Measurements from ENCODE around the gene ACYP2.
A peak's percentile ranks its signal among the peaks of the same experiment; 100 is the strongest.

The ACYP2 gene

DNA sequence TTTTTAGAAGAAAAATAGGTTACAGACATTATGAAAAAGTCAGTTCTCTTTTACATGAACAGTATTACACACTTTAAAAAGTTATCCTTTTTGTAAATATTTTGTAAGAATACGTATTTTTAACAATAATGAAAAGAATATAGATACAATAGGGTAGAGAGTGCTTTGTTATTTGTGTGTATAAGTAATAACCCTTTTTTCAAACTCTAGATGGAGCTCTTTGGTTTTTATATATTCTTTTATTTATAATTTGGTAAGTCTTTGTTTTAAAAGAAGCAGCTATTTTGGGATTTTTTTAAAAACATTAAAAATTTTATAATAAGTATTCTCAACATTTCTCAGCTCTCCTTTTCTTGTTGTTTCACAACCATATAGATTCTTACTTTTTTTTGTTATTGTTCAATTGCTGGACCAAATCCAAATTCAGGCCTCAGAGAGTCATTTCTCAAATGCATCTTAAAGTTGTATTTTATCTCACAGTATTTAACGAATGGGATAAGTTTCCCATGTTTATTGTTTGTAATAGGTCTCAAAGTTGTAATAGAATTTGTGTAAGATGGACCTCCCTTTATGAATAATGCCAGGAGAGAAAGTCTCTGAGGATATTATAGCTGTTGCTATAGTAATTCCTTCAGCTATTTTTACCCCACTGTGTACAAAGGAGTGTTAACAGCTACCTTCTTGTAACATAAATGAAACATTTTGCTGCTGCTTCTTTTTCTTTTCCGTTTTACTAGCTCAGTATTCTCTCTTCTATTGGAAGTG, 46.4 kb downstream of the ACYP2 start:
- no peak for DNase-seq

DNA sequence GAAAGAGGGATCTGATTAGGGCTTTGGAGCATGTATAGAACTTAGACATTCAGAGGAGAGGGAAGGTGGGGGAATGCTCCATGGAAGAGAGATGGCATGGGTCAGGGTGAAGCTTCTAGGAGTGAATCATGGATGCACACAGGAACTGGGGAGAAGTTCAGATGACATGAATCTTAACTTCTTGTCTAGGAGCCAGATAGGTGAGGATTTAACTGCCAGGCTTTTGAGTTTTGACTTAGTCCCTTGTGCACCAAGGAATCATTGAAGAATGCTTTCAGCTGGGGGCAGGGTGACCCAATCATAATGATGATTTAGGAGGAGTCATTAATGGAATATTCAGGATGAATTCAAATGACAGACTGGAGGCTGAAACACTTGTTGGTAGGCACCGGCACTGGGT, 48.7 kb downstream of the ACYP2 start:
- no peak for DNase-seq

DNA sequence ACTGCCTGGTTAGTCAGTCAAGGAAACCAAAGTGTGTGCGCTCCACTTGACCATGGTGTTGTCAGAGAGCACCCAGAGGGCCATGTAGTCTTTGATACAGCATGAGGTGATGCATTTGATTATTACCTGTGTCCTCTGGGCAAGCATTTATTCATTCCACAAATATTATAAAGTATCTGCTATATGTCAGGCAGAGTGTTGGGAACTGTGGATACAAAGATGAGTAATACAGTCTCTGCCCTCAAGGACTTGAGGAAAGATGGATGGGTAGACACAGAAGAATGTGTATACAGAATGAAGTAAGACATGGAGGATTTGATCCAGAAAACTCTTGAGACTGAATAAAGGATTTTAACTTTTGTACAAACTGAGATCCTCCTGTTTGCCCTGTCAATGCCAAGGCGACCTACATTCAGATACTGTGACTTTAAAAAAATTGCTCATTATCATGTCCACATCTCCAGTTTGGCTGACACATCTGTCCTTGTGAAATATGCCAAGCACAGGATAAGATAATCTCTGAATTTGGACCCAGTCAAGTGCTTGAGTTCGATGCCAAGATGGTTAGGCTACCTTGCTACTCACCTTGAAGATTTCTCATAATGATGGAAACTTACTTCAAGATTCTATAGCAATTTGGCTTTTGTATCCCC, 50.8 kb downstream of the ACYP2 start:
- no peak for DNase-seq

DNA sequence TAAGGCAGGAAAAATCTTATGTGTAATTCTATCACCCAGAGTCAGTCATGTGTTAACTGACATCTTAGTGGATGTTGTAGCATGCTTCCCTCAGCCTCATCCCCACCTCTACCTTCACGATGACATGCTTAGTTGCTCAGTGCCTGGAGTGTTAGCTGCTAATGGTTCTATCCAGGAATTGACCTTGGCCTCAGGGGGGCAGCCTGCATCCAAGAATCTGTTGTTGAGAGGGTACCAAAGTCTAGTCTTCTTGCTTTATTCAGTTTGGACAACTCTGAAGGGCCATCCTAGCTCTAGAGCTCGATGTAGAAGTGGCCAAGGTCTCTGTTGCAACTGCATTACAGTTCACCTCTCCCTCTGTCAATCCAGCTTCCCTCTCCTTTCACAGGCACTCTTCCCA, 61.2 kb downstream of the ACYP2 start:
- DNase-seq, result no peak

DNA sequence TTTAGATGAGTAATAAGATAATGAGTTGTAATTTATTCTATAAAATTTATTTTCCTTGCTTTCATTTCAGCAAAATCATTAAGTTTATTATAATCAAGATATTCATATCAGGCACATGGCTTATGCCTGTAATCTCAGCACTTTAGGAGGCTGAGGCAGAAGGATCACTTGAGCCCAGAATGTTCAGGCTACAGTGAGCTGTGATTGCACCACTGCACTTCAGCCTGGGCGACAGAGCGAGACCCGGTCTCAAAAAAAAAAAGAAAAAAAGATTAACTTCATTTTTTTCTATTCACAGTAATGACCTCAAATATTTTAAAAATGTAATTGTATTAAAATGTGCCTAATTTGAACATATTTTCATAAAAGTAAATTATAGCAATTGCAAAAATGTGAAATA, 67.9 kb downstream of the ACYP2 start:
- no peak for DNase-seq

DNA sequence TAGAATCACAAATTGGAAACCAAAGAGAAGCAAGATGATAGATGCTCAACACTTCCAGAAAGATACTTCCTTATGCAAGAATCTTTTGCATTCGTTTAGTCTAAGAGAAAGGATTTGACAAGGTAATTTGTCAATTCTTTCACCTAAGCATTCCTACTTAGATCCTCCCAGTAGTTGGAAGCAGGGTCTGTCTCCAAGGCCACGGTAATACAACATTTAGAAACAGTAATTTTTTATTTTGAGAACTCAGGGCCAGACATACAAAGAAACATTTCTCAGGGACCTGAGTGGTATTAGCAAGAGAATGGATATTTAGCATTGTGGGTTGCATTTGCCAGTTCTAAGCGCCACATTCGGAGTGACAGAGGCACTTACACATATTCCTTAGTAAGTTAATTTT, 68.6 kb downstream of the ACYP2 start:
- DNase-seq, result no peak

DNA sequence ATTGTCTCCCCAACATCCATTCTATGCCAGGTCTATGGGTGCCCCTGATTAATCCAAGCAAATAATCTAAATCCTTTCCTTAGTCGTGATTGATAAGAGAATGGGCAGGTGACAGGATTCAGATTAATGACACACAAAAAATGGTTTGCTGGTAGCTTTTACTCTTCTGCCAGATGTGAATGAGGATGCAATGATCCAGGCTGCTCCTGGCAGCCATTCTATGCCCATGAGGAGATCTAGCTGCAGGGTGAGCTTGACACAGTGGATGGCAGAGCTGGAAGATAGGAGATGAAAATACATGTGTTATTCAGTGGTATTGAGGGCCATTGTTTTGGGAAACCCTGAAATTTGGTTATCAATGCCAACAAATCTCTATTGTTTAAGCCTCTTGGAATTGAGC, 69.7 kb downstream of the ACYP2 start:
- no peak for DNase-seq

DNA sequence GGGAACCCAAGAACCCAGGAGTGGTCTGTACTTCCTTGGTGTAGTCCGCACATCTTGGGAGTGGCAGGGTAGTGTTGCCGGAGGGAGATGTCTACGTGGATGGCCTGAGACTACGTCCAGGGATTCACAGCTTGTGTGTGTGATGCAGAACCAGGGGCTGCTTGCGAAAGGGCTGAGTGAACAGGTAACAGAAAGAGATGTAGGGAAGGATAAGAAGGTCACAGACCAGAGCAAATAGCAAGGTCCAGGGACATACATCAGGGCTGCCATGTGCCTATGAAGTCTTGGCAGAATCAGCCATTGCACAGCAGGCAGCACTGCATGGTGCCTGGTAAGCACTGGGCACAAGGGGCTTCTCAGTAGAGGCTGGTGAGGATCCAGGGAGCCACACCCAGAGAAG, 71.9 kb downstream of the ACYP2 start:
- DNase-seq, result no peak

DNA sequence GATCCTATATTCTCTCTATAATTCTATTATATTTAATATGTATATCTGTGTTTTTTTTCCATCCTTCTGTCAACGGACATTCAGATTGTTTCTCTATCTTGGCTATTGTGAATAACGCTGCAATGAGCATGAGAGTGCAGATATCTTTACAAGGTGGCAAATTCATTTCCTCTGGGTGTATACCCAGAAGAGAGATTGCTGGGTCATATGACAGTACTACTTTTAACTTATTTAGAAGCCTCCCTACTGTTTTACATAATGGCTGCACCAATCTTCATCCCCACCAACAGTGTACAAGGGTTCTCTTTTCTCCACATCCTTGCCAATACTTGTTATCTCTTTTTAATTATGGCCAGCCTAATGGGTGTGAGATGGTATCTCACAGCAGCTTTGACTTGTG, 74.1 kb downstream of the ACYP2 start:
- DNase-seq, result no peak

DNA sequence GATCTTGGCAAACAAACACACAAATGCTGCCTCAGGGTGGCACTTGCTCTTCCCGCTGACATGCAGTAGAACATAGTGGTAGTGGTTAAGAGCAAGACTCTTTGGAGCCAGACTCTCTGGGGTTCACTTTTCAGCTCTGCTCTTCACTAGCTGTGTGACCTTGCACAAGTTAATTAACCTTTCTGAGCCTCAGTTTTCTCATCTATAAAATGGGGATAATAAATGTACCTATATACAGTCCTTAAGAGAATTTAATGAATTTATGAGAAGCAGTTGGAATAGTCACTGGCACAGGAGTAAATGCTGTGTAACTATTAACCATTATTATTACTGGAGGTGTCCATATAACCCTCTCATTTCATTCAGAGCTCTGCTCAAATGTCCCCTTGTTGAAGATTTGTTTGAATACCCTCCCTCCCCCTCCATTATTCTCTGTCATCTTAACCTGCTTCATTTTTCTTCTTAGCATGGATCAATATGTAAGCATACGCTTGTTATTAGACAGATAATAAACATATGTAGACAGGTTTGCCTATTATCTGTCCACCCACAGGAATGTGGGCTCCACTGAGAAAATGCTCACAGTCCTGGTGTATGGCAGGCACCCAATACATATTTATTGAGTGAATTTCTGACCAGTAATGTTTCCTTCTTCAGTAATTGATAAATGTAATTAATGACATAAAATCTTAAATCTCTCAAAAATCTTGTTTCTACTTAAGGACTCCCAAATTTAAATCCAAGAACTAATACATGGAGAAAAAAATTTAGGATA, 76.1 kb downstream of the ACYP2 start:
- DNase-seq, result no peak

DNA sequence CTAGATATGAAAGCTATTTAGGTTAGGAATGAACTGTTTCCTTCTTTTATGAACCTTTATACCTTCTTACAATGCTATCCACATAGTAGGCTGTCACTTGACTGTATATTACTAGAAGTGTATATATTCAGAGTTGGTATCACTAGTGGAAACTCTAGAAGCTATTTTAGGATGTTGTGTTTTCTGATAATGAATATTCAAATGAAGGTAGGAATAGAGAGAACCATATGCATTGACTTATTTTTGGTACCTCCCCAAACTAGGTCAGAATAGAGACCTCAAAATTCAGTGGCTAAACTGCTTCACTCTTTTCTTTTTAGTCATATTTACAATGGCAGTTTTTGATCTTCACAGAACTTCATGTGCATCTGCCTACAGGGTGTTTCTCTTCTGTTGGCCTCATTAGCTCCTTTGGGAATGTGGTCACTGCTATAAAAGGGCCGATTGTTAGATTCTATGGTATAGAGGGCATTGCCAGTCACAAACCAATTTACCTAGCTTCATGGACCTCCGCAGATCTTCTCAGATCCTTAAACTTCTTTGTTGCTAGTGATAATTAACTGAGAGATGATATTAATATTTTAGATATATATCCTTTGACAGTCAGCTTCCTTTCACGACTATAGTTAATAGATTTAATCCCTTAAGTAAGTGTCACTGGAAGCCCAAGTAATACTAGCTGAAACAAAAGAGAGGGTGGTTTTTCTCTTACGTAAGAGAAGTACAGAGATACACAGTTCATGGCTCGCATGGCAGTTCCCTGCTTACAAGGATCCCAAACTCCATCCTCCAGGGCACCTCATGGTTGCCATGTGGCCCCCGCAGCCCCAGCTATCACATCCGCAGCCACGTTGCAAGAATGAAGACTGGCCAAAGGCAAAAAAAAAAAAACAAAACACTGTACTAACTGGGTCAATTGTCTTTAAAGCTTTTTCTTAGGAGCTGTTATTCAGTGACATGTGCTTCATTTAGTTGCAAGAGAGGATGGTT, 79.6 kb downstream of the ACYP2 start:
- no peak for DNase-seq

DNA sequence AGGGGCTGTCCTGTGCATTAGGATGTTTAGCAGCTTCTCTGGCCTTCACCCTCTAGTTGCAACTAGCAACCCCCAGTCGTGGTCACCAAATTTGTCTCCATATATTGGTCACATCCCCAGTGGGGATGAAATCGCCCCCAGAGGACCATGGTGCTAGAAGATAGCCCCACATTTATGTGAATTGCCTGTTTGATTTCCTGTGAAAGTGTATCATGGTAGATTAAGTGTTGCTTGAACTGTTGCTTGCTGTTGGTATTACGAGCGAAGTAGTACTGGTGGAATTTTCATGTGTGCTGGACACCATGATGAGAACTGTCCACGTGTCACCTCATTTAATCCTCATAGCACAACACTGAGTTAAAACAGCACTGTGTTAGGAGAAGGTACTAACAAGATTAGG, 81.2 kb downstream of the ACYP2 start:
- no peak for DNase-seq

DNA sequence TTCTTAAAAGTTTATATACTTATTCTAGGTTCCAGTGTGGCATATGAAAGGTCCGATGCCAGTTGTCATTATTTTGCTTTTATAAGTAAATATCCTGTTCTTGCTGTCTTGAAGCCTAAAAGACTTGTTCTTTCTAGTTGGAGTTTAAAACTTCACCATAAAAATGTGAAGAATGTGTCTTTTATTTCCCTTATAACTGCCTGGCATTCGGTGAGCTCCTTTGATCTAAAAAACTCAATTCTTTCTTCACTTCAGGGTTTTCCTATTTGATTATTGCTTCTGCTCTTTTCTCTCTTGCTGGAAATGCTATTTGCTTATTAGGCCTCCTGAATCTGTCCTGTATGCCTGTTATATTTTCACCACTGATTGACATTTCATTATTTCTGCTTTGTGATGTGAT, 89.1 kb downstream of the ACYP2 start:
- no peak for DNase-seq

DNA sequence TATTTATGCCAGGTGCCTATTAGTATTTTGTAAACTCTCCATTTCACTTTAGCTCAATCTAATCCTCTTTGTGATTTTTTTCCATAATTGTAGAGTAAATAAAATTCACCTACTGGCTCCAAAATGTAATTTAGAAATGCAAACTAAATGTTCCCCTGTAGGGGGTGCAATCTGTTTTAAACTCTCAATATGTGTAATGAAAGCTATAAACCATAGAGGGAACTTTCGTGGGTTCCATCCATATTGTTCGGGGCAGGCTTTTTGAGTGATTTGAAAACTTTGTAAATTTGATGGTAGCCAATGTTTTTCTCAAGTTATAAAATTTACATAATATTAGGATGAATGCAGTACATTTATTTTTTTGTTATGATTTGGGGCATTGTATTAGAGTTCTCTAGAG, 91.2 kb downstream of the ACYP2 start:
- DNase-seq, result peak; percentile 7

DNA sequence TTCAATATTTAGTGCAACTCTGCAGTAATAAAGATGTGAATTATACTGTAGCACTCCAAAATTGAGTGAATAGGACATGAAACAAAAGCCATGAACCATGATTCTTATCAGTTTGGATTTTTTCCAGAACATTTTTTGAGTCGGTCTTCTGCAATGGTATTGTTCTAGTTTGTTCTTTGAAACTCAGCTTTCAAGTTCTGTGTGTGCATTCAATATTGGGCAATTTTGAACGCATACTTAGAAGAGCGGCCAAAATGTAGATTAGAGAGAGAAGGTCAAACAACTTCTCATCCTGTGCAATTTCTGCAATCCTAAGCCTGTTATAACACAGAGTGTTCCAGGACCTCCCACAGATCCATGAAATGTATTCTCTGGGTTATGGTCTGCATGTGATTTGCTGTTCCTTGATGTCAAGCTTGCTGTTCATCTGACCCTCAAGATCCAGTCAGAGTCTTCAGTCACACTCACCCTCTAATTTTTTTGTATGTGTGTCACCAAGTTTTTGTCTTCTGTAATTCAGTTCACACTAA, 92.3 kb downstream of the ACYP2 start:
- no peak for DNase-seq

DNA sequence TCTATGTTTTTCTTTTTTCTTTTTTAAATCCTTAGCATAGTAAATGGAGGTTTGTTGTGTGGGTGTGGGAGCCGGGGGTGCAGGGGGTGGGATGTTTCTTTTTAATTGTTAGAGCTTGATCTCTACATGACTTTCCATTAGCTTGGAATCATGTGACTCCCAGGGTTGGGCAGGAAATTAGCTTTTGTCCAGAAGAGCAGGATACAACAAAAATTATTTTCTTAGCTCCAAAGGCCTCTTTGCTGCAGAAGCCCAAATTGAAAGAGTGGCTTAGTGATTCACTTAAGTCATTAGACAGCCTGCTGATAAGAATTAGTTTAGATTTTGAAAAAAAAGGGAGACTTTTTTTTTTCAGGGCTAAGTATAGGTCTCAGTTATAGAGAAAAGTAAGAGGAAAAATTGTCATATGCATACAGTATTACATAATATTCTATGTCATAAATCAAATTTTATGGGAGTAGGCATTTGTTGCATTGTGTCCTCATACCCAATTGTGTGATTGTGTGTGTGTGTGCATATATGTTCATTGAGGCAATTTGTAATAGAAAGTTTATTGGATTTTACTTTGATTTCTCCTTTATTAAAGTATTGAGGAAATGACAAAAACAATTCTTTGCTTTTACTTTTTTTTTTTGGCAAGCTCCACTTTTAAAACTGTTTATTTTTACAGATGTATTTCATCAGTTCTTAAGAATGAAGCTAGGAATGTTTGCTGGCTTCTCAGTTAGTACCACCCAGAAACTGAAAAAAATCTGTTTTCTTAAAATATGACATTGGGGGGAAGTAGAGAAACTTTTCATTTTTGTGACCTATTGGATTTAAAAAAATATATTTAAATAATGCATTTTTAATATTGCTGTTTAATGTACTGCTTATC, 93.2 kb downstream of the ACYP2 start:
- no peak for DNase-seq

DNA sequence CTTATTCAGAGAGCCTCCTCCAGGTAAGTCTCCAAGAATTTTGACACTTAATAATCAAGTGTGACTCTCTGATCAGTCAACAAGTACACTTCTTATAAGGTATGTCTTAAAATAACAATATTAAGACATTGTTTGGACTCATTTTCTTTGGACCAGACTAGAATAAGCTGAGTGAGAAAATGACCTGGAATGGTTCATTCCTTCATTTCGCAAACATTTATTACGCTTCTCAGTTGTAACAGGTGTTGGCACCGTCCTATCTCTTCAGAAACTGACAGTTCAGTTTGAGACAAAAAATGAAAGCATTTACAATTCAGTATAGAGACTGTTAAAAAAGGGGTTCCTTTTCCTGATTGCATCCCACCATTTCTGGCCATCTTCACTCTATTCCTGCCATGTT, 94.0 kb downstream of the ACYP2 start:
- DNase-seq, result no peak

DNA sequence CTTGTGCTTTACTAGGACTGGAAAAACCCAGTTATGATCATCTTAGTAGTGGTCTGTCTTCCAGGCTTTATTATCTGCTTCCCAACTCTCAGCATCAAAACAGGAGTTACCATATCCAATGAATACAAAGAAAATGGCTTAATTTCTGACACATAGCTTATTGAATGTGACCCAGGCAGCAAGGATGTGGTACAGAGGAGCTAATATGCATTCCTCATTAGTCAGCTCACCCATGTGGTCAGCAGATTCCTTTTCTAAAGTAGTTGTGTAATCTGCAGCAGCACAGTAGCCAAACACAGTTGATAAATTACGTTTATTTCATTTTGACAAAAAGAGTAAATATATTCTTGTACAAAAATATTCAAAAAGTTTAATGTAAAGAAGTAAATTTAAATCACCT, 97.0 kb downstream of the ACYP2 start:
- no peak for DNase-seq

DNA sequence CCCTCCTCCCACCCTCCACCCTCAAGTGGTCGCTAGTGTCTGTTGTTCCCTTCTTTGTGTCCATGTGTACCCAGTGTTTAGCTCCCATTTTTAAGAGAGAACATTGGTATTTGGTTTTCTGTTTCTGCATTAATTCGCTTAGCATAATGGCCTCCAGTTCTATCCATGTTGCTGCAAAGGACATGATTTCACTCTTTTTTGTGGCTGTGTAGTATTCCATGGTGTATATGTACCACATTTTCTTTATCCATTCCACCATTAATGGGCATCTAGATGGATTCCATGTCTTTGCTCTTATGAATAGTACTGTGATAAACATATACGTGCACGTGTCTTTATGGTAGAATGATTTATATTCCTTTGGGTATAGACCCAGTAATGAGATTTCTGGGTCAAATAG, 97.7 kb downstream of the ACYP2 start:
- DNase-seq, result no peak

DNA sequence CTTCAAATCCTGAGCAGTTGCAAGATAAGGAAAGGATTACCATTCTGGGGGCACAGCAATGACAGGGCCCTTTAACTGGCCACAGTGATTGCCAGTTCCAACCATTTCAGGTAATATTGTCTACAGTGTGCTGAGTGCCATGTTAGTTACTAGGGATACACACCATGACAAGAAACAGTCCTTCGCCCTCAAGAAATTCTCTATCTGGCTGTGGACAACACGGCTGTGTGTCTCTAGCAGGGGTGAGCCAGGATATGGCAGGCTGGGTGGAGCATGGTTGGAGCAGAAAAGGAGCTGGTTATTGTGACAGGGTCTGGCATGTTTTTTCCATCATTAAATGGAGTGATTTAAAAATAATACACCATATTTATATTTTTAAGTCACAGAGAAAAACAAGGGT, 109.6 kb downstream of the ACYP2 start:
- no peak for DNase-seq

DNA sequence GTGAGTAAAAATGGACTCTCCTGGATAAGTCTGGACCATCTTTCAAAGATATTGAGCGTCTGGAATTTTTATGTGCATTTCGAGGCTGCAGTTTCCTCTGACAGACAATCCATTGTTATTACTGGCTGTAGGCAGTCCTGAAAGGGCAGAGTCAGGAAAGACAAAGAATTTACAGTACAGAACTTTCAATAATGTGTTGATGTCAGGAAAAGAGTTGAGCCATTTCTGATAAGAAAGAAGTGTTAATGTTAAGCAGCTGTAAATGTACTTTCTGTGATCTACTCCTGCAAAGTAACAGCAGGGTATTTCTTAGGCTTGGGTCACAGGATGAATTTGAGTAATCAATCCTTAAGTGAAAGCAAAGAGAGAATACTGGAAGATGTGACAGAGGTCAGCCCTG, 110.8 kb downstream of the ACYP2 start:
- no peak for DNase-seq

DNA sequence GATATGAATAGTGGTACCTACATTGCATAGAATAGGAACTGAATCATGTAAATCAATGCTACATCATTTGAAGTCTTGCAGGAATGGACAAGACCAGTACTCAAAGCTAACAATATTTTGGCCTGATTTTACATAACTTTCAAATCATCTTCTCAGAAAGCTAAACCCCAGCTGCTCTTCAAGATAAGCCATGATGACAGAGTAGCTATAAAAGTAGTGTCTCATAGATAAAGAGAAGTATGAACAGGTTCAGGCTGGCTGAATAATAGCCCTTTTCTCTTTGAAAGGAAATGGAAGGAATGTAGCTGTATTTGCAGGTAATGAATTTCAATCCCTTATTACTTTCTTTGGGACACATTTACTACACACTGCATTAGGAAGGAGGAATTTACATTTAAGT, 112.4 kb downstream of the ACYP2 start:
- DNase-seq, result no peak
